ENCODE data around the gene CWC22.

CWC22 gene

GRCh38 chr2:179949438-179949837, 57.7 kb downstream of the CWC22 start:
- Histone ChIP-seq H3K27ac (ENCODE audit: low read depth, low read length) (no peak overlapping the region), H3K4me3 (ENCODE audit: insufficient read depth, low read length, poor library complexity, severe bottlenecking) (no peak overlapping the region), H3K79me2 (ENCODE audit: insufficient read depth, low read length) (no peaks in the 10 kb centered on the region), H3K27me3 (ENCODE audit: low read length) (no peaks in the 10 kb centered on the region), H3K4me2 (ENCODE audit: low read depth, low read length, poor library complexity, severe bottlenecking) (no peak overlapping the region), H4K20me1 (ENCODE audit: low read depth, low read length) (no peaks in the 10 kb centered on the region), H3F3A (ENCODE audit: insufficient read depth) (no peaks in the 10 kb centered on the region; the same call in 1 of the 2 replicates), H3K9me2 (replicated peaks; ENCODE audit: insufficient read depth, low read length) (no peaks in the 10 kb centered on the region), H3K9ac (ENCODE audit: low read length) (no peak overlapping the region), H3K36me3 (ENCODE audit: low read length) (peaks cover 71% of the 10 kb centered on the region), H2AFZ (ENCODE audit: low read depth, low read length, severe bottlenecking) (no peak overlapping the region), H3K9me3 (ENCODE audit: insufficient read depth, low read length) (no peaks in the 10 kb centered on the region)
- TF ChIP-seq CTCF (IDR thresholded peaks at IDR 0.05; ENCODE audit: insufficient read depth, low read length, poor library complexity, severe bottlenecking) (no peak), EZH2phosphoT487 (conservative IDR thresholded peaks at IDR 0.05; ENCODE audit: low read length) (no peak)

- H3F3A ChIP-seq (ENCODE audit: insufficient read depth): no peaks in the 10 kb centered on the region; the same call in 1 of the 2 replicates
- no peak overlapping the region for H3K4me2 ChIP-seq (ENCODE audit: low read depth, low read length, poor library complexity, severe bottlenecking)
- no peak overlapping the region for H2AFZ ChIP-seq (ENCODE audit: low read depth, low read length, severe bottlenecking)
- no peak overlapping the region for H3K4me3 ChIP-seq (ENCODE audit: insufficient read depth, low read length, poor library complexity, severe bottlenecking)
- H3K9me3 ChIP-seq (ENCODE audit: insufficient read depth, low read length): no peaks in the 10 kb centered on the region
- no peaks in the 10 kb centered on the region for H3K9me2 ChIP-seq (replicated peaks; ENCODE audit: insufficient read depth, low read length)
- H3K79me2 ChIP-seq (ENCODE audit: insufficient read depth, low read length): no peaks in the 10 kb centered on the region
- TF ChIP-seq CTCF (IDR thresholded peaks at IDR 0.05; ENCODE audit: insufficient read depth, low read length, poor library complexity, severe bottlenecking) (no peak), EZH2phosphoT487 (conservative IDR thresholded peaks at IDR 0.05; ENCODE audit: low read length) (no peak)
- H3K27ac ChIP-seq (ENCODE audit: low read depth, low read length): no peak overlapping the region
- no peak overlapping the region for H3K9ac ChIP-seq (ENCODE audit: low read length)
- peaks cover 63% of the 10 kb centered on the region for H3K36me3 ChIP-seq (ENCODE audit: low read length)
- H4K20me1 ChIP-seq (ENCODE audit: low read depth, low read length): no peaks in the 10 kb centered on the region
- no peaks in the 10 kb centered on the region for H3K27me3 ChIP-seq (ENCODE audit: low read length)
Measured at GRCh38 chr2:179948058-179948457, 59.0 kb downstream of the CWC22 start.

- Histone ChIP-seq H3K27ac (ENCODE audit: low read depth, low read length) (no peak overlapping the region), H3K79me2 (ENCODE audit: insufficient read depth, low read length) (no peaks in the 10 kb centered on the region), H3K9me2 (replicated peaks; ENCODE audit: insufficient read depth, low read length) (no peaks in the 10 kb centered on the region), H3K9ac (ENCODE audit: low read length) (no peak overlapping the region), H3K4me3 (ENCODE audit: insufficient read depth, low read length, poor library complexity, severe bottlenecking) (no peak overlapping the region), H3K36me3 (ENCODE audit: low read length) (peaks cover 56% of the 10 kb centered on the region), H3K9me3 (ENCODE audit: insufficient read depth, low read length) (no peaks in the 10 kb centered on the region), H3K4me2 (ENCODE audit: low read depth, low read length, poor library complexity, severe bottlenecking) (no peak overlapping the region), H3K27me3 (ENCODE audit: low read length) (no peaks in the 10 kb centered on the region), H4K20me1 (ENCODE audit: low read depth, low read length) (no peaks in the 10 kb centered on the region), H2AFZ (ENCODE audit: low read depth, low read length, severe bottlenecking) (no peak overlapping the region), H3F3A (ENCODE audit: insufficient read depth) (no peaks in the 10 kb centered on the region; the same call in 1 of the 2 replicates)
- TF ChIP-seq EZH2phosphoT487 (conservative IDR thresholded peaks at IDR 0.05; ENCODE audit: low read length) (no peak), CTCF (IDR thresholded peaks at IDR 0.05; ENCODE audit: insufficient read depth, low read length, poor library complexity, severe bottlenecking) (no peak)
Measured at GRCh38 chr2:179946810-179947615, 60.1 kb downstream of the CWC22 start.
